Measurements from ENCODE around the gene ZFP91. TPM values are rescaled to one million over a fixed set of nuclear protein-coding genes. Genes with fewer than 3 reads are reported as not detected.

The ZFP91 gene, protein sequence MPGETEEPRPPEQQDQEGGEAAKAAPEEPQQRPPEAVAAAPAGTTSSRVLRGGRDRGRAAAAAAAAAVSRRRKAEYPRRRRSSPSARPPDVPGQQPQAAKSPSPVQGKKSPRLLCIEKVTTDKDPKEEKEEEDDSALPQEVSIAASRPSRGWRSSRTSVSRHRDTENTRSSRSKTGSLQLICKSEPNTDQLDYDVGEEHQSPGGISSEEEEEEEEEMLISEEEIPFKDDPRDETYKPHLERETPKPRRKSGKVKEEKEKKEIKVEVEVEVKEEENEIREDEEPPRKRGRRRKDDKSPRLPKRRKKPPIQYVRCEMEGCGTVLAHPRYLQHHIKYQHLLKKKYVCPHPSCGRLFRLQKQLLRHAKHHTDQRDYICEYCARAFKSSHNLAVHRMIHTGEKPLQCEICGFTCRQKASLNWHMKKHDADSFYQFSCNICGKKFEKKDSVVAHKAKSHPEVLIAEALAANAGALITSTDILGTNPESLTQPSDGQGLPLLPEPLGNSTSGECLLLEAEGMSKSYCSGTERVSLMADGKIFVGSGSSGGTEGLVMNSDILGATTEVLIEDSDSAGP
- total RNA-seq (10 to 100 TPM; 49.8 to 58.5 TPM), polyA plus RNA-seq (ENCODE audit: insufficient read length in 2 of 2) (10 to 100 TPM; 52.1 to 63.4 TPM)
- long read RNA-seq, donor 1, full-length matches to known transcripts = 6 of 44 reads
- long read RNA-seq, donor 1, partial matches to known transcripts = 38 of 44 reads
- long read RNA-seq, donor 1, other reads (novel, unspliced or antisense) = 0 of 44 reads
- long read RNA-seq, donor 2, full-length matches to known transcripts = 2 of 2 reads
- long read RNA-seq, donor 2, partial matches to known transcripts = 0 of 2 reads
- long read RNA-seq, donor 2, other reads (novel, unspliced or antisense) = 0 of 2 reads
- long read RNA-seq, donor 3, full-length matches to known transcripts = 4 of 11 reads
- long read RNA-seq, donor 3, partial matches to known transcripts = 7 of 11 reads
- long read RNA-seq, donor 3, other reads (novel, unspliced or antisense) = 0 of 11 reads
- long read RNA-seq, donor 4, full-length matches to known transcripts = 7 of 18 reads
- long read RNA-seq, donor 4, partial matches to known transcripts = 11 of 18 reads
- long read RNA-seq, donor 4, other reads (novel, unspliced or antisense) = 0 of 18 reads

DNA sequence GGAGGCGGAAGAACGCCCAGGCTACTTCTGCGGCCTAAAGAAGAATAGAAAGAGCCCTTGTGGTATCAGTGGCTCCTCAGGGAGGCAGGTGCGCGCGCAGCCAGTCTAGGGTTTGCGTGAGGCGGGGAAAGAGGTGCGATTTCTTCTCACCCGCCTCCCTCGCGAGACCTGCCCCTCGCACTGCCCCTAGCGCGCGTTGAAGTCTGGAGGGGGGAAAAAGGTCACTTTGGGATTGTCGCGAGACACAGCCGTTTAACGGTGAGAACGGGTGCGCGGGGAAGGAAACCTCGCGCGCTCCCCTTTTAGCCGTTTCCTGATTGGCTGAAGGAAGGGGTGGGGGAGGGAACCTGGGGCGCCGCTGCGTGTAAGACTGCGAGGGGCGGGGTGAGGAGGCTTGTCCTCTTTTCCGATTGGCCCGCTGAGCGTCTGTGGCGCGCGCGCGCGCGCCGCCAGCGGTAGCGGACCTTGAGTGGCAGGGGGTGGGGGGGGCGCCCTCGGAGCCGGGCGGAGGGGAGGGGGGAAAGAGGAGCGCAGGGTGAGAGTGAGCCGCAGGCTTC is at the start of gene ZFP91:
ZFP91 (plus strand) TSS at position 429 of the 557 bp plus-strand sequence. CDS start 219 bp downstream, outside the sequence.
- Histone ChIP-seq H3K9me3 (ENCODE audit: control insufficient read depth, insufficient read depth, low read length) (no peaks in the 10 kb centered on the region), H3K4me3 (ENCODE audit: low read depth, low read length) (peak within 1 kb of the TSS; percentile 100), H3K27ac (ENCODE audit: low read depth, low read length) (peak within 1 kb of the TSS; percentile 100), H3K4me1 (ENCODE audit: control insufficient read depth, insufficient read depth, low read length) (peaks cover 9% of the 10 kb centered on the region), H3K36me3 (ENCODE audit: control insufficient read depth, insufficient read depth, low read length) (no peaks in the 10 kb centered on the region), H3K27me3 (ENCODE audit: control insufficient read depth, insufficient read depth, low read length) (no peaks in the 10 kb centered on the region)
- DNase-seq (ENCODE audit: low read depth in 4 of 6, low spot score in 6 of 6) = peak; percentile 94 to 99 (median 98)
- WGBS (ENCODE audit: insufficient coverage) = under 1% methylated on average over 33 of the region's 51 CpGs

DNA sequence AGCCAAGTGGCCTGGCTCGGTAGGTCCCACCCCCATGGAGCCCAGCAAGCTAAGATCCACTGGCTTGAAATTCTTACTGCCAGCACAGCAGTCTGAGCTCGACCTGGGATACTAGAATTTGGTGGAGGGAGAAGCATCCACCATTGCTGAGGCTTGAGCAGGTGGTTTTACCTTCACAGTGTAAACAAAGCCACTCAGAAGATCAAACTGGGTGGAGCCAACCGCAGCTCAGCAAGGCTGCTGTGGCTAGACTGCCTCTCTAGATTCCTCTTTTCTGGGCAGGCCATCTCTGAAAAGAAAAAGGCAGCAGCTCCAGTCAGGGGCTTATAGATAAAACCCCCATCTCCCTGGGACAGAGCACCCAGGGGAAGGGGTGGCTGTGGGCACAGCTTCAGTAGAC is 48.6 kb upstream of the ZFP91 start:
- H3K4me1 ChIP-seq (ENCODE audit: control insufficient read depth, insufficient read depth, low read length) = no peaks in the 10 kb centered on the region
- no peaks in the 10 kb centered on the region for H3K27me3 ChIP-seq (ENCODE audit: control insufficient read depth, insufficient read depth, low read length)
- no peak overlapping the region for H3K27ac ChIP-seq (ENCODE audit: low read depth, low read length)
- 95% methylated on average over 3 of the region's 3 CpGs for WGBS (ENCODE audit: insufficient coverage)
- H3K4me3 ChIP-seq (ENCODE audit: low read depth, low read length) = no peak overlapping the region
- no peaks in the 10 kb centered on the region for H3K9me3 ChIP-seq (ENCODE audit: control insufficient read depth, insufficient read depth, low read length)
- no peak for DNase-seq (ENCODE audit: low read depth in 4 of 6, low spot score in 6 of 6)
- peaks cover 13% of the 10 kb centered on the region for H3K36me3 ChIP-seq (ENCODE audit: control insufficient read depth, insufficient read depth, low read length)

DNA sequence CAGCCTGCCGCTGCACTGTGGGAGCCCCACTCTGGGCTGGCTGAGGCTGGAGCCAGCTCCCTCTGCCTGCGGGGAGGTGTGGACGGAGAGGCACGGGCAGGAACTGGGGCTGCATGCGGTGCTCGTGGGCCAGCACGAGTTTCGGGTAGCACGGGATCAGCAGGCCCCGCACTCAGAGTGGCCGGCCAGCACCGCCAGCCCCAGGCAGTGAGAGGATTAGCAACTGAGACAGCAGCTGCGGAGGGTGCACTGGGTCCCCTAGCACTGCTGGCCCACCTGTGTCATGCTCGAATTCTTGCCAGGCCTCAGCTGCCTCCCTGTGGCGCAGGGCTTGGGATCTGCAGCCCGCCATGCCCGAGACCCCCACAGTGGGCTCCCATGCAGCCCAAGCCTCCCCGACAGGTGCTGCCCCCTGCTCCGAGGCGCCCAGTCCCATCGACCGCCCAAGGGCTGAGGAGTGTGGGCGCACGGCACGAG is 47.0 kb upstream of the ZFP91 start:
- DNase-seq (ENCODE audit: low read depth in 4 of 6, low spot score in 6 of 6) = no peak
- H3K9me3 ChIP-seq (ENCODE audit: control insufficient read depth, insufficient read depth, low read length) = no peaks in the 10 kb centered on the region
- H3K27ac ChIP-seq (ENCODE audit: low read depth, low read length) = no peak overlapping the region
- no peak overlapping the region for H3K4me3 ChIP-seq (ENCODE audit: low read depth, low read length)
- no peaks in the 10 kb centered on the region for H3K27me3 ChIP-seq (ENCODE audit: control insufficient read depth, insufficient read depth, low read length)
- 93% methylated on average over 25 of the region's 25 CpGs for WGBS (ENCODE audit: insufficient coverage)
- H3K4me1 ChIP-seq (ENCODE audit: control insufficient read depth, insufficient read depth, low read length) = no peaks in the 10 kb centered on the region
- peaks cover 13% of the 10 kb centered on the region for H3K36me3 ChIP-seq (ENCODE audit: control insufficient read depth, insufficient read depth, low read length)

DNA sequence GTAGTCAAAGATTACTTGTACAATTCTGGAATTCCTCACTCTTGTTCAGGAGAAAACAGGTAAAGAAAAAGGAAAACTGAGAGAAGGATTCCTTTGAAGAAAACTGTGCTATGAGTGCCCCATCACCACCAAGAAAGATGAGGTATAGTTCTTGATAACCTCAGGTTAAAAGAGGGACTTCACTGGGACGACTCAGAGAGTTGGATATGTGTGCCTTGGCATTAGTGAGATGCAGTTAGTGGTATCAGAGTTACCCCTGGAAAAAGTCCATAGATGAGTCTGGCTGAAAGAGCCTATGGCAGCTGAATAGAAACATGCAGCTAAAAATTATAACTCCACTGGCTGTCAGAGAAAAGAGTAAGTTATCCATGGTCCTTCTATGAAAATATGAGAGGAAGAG is 32.0 kb upstream of the ZFP91 start:
- Histone ChIP-seq H3K36me3 (ENCODE audit: control insufficient read depth, insufficient read depth, low read length) (peaks cover 13% of the 10 kb centered on the region), H3K4me3 (ENCODE audit: low read depth, low read length) (no peak overlapping the region)
- no CpG with 5 or more reads among the region's 1 CpG for WGBS (ENCODE audit: insufficient coverage)

DNA sequence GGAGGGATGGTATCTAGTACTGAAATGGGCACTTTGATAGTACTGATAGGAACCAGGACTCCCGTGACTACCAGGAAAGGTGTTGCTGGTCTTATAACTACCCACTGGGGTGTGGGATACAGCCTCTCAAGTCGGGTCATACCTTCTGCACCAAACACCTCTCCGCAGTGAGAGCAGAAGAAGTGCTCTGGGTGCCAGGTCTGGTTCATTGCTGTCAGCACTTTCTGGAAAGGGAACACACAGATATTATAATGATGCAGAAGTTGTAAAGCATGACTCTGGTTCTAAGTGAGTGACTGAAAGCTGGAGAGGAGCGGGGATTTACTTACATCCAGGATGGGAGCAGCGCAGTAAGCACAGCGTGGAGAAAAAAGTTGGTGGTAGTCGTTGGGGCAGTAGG is 29.2 kb upstream of the ZFP91 start:
- DNase-seq (ENCODE audit: low read depth in 4 of 6, low spot score in 6 of 6) = no peak
- Histone ChIP-seq H3K9me3 (ENCODE audit: control insufficient read depth, insufficient read depth, low read length) (no peaks in the 10 kb centered on the region), H3K4me3 (ENCODE audit: low read depth, low read length) (no peak overlapping the region), H3K36me3 (ENCODE audit: control insufficient read depth, insufficient read depth, low read length) (peaks cover 22% of the 10 kb centered on the region), H3K4me1 (ENCODE audit: control insufficient read depth, insufficient read depth, low read length) (no peaks in the 10 kb centered on the region), H3K27me3 (ENCODE audit: control insufficient read depth, insufficient read depth, low read length) (no peaks in the 10 kb centered on the region), H3K27ac (ENCODE audit: low read depth, low read length) (no peak overlapping the region)
- WGBS (ENCODE audit: insufficient coverage) = 96% methylated on average over 6 of the region's 7 CpGs

More for the DNA sequence above, 32.0 kb upstream of the ZFP91 start:
- DNase-seq (ENCODE audit: low read depth in 4 of 6, low spot score in 6 of 6) = no peak
- H3K4me1 ChIP-seq (ENCODE audit: control insufficient read depth, insufficient read depth, low read length) = no peaks in the 10 kb centered on the region
- no peaks in the 10 kb centered on the region for H3K9me3 ChIP-seq (ENCODE audit: control insufficient read depth, insufficient read depth, low read length)
- H3K27ac ChIP-seq (ENCODE audit: low read depth, low read length) = no peak overlapping the region
- no peaks in the 10 kb centered on the region for H3K27me3 ChIP-seq (ENCODE audit: control insufficient read depth, insufficient read depth, low read length)

DNA sequence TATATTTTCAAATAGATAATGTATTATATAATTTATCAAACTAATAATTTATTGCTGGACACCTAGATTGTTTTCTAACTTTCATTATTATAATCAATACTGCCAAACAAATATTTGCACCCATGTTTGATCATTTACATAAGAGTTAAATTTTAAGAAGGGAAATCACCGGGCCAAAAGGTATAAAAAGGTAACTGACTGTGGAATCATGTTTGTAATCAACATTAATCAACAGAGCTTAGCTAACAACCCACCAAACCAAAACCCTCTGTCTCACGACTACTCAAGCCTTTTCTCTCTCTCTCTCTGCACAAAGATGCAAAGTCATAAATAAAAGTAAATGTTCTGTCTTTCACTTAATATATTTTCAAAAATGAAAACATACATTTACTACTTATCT is 18.0 kb upstream of the ZFP91 start:
- WGBS (ENCODE audit: insufficient coverage) = no CpG with 5 or more reads among the region's 2 CpGs
- no peak for DNase-seq (ENCODE audit: low read depth in 4 of 6, low spot score in 6 of 6)
- H3K27ac ChIP-seq (ENCODE audit: low read depth, low read length) = no peak overlapping the region
- no peaks in the 10 kb centered on the region for H3K9me3 ChIP-seq (ENCODE audit: control insufficient read depth, insufficient read depth, low read length)
- no peaks in the 10 kb centered on the region for H3K27me3 ChIP-seq (ENCODE audit: control insufficient read depth, insufficient read depth, low read length)
- H3K4me3 ChIP-seq (ENCODE audit: low read depth, low read length) = no peak overlapping the region
- no peaks in the 10 kb centered on the region for H3K4me1 ChIP-seq (ENCODE audit: control insufficient read depth, insufficient read depth, low read length)
- no peaks in the 10 kb centered on the region for H3K36me3 ChIP-seq (ENCODE audit: control insufficient read depth, insufficient read depth, low read length)

DNA sequence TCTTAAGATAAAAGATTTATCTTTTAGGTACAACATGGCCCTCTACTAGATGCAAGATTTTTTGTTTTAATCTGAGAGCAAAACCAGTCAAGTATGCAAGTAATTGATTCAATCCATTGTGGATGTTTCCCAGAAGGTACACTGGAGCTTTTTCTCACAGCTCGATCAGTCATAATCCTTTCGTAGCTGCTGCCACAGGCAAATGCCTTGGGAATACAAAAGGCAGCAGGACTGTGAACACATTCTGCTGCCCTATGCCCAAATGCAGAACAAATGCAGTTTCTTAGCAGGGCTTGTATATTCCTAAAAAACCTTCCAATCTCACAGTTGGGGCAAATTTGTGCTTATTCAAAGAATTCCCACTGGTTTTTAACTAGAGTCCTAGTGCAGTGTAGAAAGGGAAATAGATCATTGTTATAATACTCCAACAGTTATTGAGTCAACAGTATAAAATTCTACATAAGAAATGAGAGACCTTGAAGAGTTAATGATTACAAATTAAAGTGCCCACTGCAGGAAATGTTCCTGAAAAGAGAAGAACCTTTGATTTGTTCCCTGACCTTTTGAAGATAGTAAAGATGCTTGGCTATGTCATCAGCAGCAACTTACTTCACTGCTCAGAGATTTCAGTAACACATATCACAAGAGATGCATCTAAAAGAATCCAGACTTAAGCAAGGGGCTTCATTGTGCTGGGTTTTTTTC is 17.3 kb upstream of the ZFP91 start:
- DNase-seq (ENCODE audit: low read depth in 4 of 6, low spot score in 6 of 6) = peak in 1 of 6 donors; percentile 37
- H3K4me3 ChIP-seq (ENCODE audit: low read depth, low read length) = no peak overlapping the region
- H3K27ac ChIP-seq (ENCODE audit: low read depth, low read length) = no peak overlapping the region
- no peaks in the 10 kb centered on the region for H3K36me3 ChIP-seq (ENCODE audit: control insufficient read depth, insufficient read depth, low read length)
- no peaks in the 10 kb centered on the region for H3K9me3 ChIP-seq (ENCODE audit: control insufficient read depth, insufficient read depth, low read length)
- WGBS (ENCODE audit: insufficient coverage) = 29% methylated on average over 2 of the region's 2 CpGs
- no peaks in the 10 kb centered on the region for H3K27me3 ChIP-seq (ENCODE audit: control insufficient read depth, insufficient read depth, low read length)
- H3K4me1 ChIP-seq (ENCODE audit: control insufficient read depth, insufficient read depth, low read length) = no peaks in the 10 kb centered on the region

DNA sequence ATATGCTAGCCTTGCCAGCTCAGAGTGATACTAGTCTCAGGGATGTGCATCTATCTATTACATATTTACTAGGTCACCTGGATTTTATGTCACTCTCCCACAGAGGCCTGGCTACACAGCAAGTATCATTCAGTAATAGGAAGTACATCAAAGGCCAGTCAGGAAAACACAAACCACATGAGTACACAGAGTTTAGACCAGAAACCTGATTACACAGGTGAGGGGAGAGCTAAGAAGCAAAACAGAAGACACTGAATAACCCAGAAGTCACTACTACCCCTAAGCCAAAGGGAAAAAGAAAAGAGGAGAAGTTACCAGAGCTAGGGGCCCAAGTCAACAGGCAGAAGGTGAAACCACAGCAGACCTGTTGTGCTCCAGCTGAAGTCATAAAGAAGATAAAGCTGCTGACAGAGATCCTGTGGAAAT is 16.5 kb upstream of the ZFP91 start:
- Histone ChIP-seq H3K4me1 (ENCODE audit: control insufficient read depth, insufficient read depth, low read length) (no peaks in the 10 kb centered on the region), H3K27me3 (ENCODE audit: control insufficient read depth, insufficient read depth, low read length) (no peaks in the 10 kb centered on the region), H3K4me3 (ENCODE audit: low read depth, low read length) (no peak overlapping the region), H3K27ac (ENCODE audit: low read depth, low read length) (no peak overlapping the region), H3K36me3 (ENCODE audit: control insufficient read depth, insufficient read depth, low read length) (no peaks in the 10 kb centered on the region), H3K9me3 (ENCODE audit: control insufficient read depth, insufficient read depth, low read length) (no peaks in the 10 kb centered on the region)
- DNase-seq (ENCODE audit: low read depth in 4 of 6, low spot score in 6 of 6) = no peak

DNA sequence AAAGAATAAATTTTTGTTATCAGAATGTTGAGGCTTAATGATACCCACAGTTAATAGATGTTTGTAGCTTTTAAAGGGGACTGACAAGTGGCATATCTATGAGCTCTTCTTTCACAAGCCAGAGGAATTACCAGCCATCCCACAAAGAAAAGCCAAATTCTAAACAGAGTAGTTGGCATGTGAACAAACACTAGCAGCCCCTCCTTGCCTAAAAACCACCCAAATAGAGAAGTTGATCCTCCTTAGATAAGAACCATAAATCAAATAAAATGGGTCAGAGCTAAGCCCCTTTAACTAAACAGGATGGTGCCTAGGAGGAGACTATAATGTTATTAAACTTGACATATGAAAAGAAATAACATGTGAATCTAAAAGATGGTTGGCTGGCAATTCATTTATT is 14.6 kb upstream of the ZFP91 start:
- H3K36me3 ChIP-seq (ENCODE audit: control insufficient read depth, insufficient read depth, low read length) = peaks cover 1% of the 10 kb centered on the region
- DNase-seq (ENCODE audit: low read depth in 4 of 6, low spot score in 6 of 6) = no peak
- no peaks in the 10 kb centered on the region for H3K9me3 ChIP-seq (ENCODE audit: control insufficient read depth, insufficient read depth, low read length)
- no peak overlapping the region for H3K4me3 ChIP-seq (ENCODE audit: low read depth, low read length)
- H3K27me3 ChIP-seq (ENCODE audit: control insufficient read depth, insufficient read depth, low read length) = no peaks in the 10 kb centered on the region
- no peak overlapping the region for H3K27ac ChIP-seq (ENCODE audit: low read depth, low read length)
- no peaks in the 10 kb centered on the region for H3K4me1 ChIP-seq (ENCODE audit: control insufficient read depth, insufficient read depth, low read length)
